Measurements from ENCODE around the gene PRIMA1. TPM values are rescaled to one million over a fixed set of nuclear protein-coding genes. Genes with fewer than 3 reads are reported as not detected.

Gene PRIMA1
- polyA plus RNA-seq, 3 donors: not detected

DNA sequence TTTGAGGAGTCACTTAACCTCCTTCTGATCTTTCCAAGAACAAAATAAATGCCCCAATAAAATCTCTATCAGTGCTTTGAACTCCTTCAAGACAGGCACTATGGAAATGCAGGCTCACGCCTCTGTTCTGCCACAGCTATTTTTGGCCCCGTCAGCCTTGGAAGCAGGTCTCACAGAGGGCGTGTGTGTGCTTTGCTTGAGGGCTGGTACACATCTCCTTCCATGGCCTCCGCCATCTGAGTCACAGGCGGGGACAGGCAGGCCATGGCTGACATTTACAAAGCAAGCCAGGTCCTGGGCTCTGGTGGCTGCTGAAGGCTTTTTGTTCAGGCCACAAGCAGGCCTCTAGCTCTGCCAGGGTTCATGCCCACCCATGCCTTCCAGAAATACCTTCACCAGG is 16.0 kb downstream of the PRIMA1 start:
- H3K4me2 ChIP-seq (replicated peaks; ENCODE audit: extremely low read depth, low read length, poor library complexity, severe bottlenecking): no peak overlapping the region
- H3K4me3 Mint-ChIP-seq: no peak overlapping the region
- no peaks in the 10 kb centered on the region for H4K20me1 ChIP-seq (ENCODE audit: insufficient read depth, low read length)
- no peaks in the 10 kb centered on the region for H3K36me3 ChIP-seq (replicated peaks in 1 of 2; ENCODE audit: control insufficient read depth in 1 of 2, insufficient read depth in 2 of 2, low read length in 2 of 2)
- H3K9me3 Mint-ChIP-seq: peaks cover 0 to 2% (median 0%) of the 10 kb centered on the region in 7 donors
- TF ChIP-seq, protein P1, sequence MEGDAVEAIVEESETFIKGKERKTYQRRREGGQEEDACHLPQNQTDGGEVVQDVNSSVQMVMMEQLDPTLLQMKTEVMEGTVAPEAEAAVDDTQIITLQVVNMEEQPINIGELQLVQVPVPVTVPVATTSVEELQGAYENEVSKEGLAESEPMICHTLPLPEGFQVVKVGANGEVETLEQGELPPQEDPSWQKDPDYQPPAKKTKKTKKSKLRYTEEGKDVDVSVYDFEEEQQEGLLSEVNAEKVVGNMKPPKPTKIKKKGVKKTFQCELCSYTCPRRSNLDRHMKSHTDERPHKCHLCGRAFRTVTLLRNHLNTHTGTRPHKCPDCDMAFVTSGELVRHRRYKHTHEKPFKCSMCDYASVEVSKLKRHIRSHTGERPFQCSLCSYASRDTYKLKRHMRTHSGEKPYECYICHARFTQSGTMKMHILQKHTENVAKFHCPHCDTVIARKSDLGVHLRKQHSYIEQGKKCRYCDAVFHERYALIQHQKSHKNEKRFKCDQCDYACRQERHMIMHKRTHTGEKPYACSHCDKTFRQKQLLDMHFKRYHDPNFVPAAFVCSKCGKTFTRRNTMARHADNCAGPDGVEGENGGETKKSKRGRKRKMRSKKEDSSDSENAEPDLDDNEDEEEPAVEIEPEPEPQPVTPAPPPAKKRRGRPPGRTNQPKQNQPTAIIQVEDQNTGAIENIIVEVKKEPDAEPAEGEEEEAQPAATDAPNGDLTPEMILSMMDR (IDR thresholded peaks at IDR 0.05): no peak
- no peak overlapping the region for H3K27ac Mint-ChIP-seq
- no peak overlapping the region for H3K9ac ChIP-seq (ENCODE audit: insufficient read depth, low read length, poor library complexity, severe bottlenecking)
- no peaks in the 10 kb centered on the region for H3K36me3 Mint-ChIP-seq
- no peaks in the 10 kb centered on the region for H3K4me1 Mint-ChIP-seq
- H3K79me2 ChIP-seq (ENCODE audit: insufficient read depth, low read length): no peaks in the 10 kb centered on the region
- peaks cover 4% of the 10 kb centered on the region in 3 donors for H3K27me3 Mint-ChIP-seq (ENCODE audit: low read depth in 3 of 3)
- H3K4me3 ChIP-seq (replicated peaks in 1 of 3; ENCODE audit: low read depth in 2 of 3, low read length in 3 of 3): no peak overlapping the region
- intact Hi-C loops (cut with micrococcal nuclease): no loop called here
- 90% methylated on average over 4 of the region's 5 CpGs for WGBS (ENCODE audit: insufficient coverage)
- no peaks in the 10 kb centered on the region for H3K4me1 ChIP-seq (ENCODE audit: control insufficient read depth in 1 of 2, insufficient read depth in 2 of 2, low read length in 2 of 2)
- H3K9me3 ChIP-seq (replicated peaks in 1 of 2; ENCODE audit: control insufficient read depth in 1 of 2, insufficient read depth in 1 of 2, low read length in 2 of 2): no peaks in the 10 kb centered on the region
- no peaks in the 10 kb centered on the region for H3K27me3 ChIP-seq (ENCODE audit: control insufficient read depth in 2 of 2, insufficient read depth in 2 of 2, low read length in 2 of 2)
- no peak for DNase-seq
- H2AFZ ChIP-seq (ENCODE audit: insufficient read depth, low read depth, low read length, poor library complexity, severe bottlenecking): no peak overlapping the region
- no peak overlapping the region for H3K27ac ChIP-seq (ENCODE audit: low read depth in 1 of 2, low read length in 2 of 2)

DNA sequence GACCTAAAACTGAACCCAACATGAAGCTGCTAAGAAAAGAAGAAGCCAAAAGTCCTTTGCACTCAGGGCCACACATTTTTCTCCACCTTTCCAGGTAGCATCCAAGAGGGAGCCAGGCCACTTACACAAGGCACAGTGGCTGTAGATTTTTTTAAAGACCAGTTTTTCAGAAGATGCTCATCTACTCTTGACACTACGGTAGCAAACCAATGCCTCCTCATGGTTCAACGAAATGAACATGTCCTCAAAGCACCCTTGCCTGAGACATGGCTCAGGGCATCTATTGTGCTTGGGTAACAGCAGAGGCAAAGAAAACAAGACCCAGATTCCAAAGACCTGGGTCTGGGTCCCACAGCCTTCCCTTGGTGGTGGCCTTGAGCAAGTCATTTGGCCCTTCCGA is 22.3 kb downstream of the PRIMA1 start:
- no peak overlapping the region for H3K4me3 Mint-ChIP-seq
- 83% methylated on average over 3 of the region's 3 CpGs for WGBS (ENCODE audit: insufficient coverage)
- peaks cover 3 to 7% (median 6%) of the 10 kb centered on the region in 3 donors for H3K27me3 Mint-ChIP-seq (ENCODE audit: low read depth in 3 of 3)
- no peaks in the 10 kb centered on the region for H3K36me3 Mint-ChIP-seq
- no peak overlapping the region for H3K9ac ChIP-seq (ENCODE audit: insufficient read depth, low read length, poor library complexity, severe bottlenecking)
- no peak overlapping the region for H2AFZ ChIP-seq (ENCODE audit: insufficient read depth, low read depth, low read length, poor library complexity, severe bottlenecking)
- H3K9me3 ChIP-seq (replicated peaks in 1 of 2; ENCODE audit: control insufficient read depth in 1 of 2, insufficient read depth in 1 of 2, low read length in 2 of 2): no peaks in the 10 kb centered on the region
- intact Hi-C loops (cut with micrococcal nuclease): no loop called here
- no peak for DNase-seq
- H3K79me2 ChIP-seq (ENCODE audit: insufficient read depth, low read length): no peaks in the 10 kb centered on the region
- no peak overlapping the region for H3K27ac ChIP-seq (ENCODE audit: low read depth in 1 of 2, low read length in 2 of 2)
- TF ChIP-seq, protein P1 (IDR thresholded peaks at IDR 0.05): no peak
- no peak overlapping the region for H3K4me3 ChIP-seq (replicated peaks in 1 of 3; ENCODE audit: low read depth in 2 of 3, low read length in 3 of 3)
- H3K4me1 Mint-ChIP-seq: no peaks in the 10 kb centered on the region
- no peak overlapping the region for H3K4me2 ChIP-seq (replicated peaks; ENCODE audit: extremely low read depth, low read length, poor library complexity, severe bottlenecking)
- peaks cover 0 to 3% (median 0%) of the 10 kb centered on the region in 7 donors for H3K9me3 Mint-ChIP-seq
- H3K4me1 ChIP-seq (ENCODE audit: control insufficient read depth in 1 of 2, insufficient read depth in 2 of 2, low read length in 2 of 2): no peaks in the 10 kb centered on the region
- no peaks in the 10 kb centered on the region for H3K36me3 ChIP-seq (replicated peaks in 1 of 2; ENCODE audit: control insufficient read depth in 1 of 2, insufficient read depth in 2 of 2, low read length in 2 of 2)
- no peaks in the 10 kb centered on the region for H4K20me1 ChIP-seq (ENCODE audit: insufficient read depth, low read length)
- no peaks in the 10 kb centered on the region for H3K27me3 ChIP-seq (ENCODE audit: control insufficient read depth in 2 of 2, insufficient read depth in 2 of 2, low read length in 2 of 2)
- no peak overlapping the region for H3K27ac Mint-ChIP-seq
